Amygdala (tissue), 56 donors: Measurements from ENCODE around the gene SLC16A5.
"Not testable (repeated sequence)": the region's sequence is repeated elsewhere in the genome, so short reads cannot be mapped to it uniquely, and the experiment has no call there.

Experiments
- DNase-seq, 56 donors: peaks; one replicate each; lab custom pipeline; 2025; lab: John Stamatoyannopoulos, UW

The SLC16A5 gene

DNA sequence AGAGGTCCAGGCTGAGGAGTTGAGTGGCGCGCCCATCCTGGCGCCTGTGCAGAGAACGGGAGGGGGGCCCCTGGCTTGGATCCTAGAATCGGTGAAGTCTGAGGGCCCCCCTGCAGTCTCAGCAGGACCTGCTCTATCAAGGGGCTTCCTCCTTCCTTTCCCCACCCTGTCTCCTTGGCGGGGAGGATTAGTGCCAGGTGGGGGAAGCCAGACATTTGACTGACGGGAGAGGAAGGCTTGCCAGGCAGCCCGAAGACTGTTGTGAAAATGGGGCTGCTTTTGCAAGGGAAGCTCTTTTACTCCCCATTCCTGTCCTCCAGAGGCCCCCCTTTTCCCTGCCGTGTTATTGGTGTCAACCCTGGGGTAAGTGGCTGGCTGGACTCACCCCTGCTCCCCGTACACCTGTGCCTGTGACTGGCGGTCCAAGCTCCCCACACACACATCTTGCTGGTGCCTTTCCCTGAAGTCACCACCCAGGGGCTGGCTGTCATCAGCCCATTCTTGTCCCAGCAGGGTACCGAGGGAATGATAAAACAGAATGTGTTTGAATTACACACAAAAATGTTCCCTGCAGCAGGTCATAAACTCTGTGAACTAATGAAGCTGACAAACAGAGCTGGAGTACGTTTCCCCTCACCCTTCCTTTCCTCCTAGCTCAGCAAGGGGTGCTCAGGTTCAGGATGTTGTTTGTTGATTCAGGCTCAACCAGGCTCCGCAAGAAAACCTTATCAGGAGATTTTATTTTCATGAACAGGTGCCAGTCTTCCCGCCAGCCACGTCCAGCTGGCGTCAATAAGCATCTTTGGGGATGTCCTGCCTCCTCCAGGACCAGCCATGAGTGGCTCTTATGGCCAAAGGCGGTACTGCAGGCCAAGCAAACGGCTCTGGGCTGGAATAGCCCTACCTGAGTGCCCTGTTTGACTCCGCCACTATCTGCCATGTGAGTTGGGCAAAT is 17.6 kb downstream of the SLC16A5 start:
- peak in 3 of 56 donors; percentile 8 to 29 (median 13) for DNase-seq

DNA sequence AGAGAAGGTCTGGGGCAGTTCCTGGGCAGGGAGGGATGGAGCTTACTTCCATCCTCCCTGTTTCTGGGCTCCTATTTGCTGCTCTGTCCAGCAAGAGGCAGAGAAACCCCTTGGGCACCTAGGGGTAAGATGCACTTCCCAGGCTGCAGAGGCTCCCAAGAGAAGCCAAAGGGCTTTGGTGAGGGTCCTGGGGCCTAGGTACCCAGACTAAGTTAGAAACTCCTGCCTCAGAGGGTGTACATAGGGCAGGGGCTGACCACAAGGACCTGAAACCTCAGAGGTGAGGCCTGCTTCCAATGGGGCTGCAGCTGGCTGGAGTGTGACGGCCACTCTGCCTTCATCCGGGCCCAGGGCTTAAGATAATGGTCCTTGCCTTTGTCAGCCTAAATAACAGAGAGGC is 20.4 kb downstream of the SLC16A5 start:
- DNase-seq, result no peak

DNA sequence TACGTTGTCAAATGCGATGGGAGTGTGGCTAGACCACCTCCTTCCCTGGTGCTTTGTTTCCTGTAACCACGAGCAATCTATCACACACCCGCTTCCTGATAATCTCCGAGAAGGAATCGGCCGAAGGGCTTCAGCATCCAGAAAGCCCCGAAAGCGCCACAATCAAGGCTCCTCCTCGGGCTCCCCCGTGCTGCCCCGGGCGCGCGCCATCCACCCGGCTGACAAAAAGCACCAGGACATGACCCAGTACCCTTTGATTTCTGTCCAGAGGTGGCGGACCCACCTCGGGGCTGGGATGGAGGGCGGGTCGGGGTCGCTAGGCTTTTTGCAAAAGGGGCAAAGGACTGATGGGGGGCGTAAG is 21.3 kb downstream of the SLC16A5 start:
- DNase-seq, result no peak

DNA sequence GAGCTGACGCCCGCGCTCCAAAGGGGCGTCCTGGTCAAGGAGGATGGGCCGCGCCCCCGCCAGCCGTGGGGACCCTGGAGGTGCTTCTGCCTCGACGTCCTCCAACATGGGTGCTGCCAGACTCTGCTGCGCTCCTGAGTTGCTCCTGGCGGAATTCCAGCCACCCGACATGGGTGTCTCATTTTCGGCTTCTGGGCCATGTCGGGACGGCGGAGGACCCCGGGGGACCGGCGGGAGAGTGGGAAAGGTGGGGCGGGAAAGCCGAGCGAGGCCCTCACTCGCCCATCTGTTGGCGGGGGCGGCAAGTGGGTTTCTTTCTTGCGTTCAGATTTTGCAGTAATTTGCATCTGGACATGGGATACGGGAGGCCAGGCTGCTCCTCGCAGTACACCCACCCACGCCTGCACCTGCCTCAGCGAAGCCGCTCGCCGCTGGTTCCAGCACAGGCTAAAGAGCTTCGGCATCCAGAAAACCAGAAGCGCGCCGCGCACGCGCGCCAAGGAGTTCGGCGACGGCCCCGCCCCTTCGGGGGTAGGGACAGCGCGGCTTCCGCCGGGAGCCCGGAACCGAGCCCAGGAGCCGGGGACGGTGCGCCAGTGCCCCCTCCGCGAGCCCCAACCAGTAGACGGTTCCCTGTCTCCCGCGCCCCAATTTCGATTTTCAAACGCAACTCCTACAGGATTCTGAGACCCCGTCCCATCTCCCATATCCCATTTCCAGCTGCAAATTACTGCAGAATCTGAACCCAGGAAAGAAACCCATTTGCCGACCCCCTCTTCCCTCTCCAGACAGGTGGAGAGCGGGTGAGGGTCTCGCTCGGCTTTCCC is 21.9 kb downstream of the SLC16A5 start, which contains the start of gene ARMC7:
TSS of gene ARMC7 (plus strand) at position 563 of the 827 bp plus-strand sequence. CDS start 320 bp downstream, outside the sequence.
- peak in 55 of 56 donors; percentile 18 to 89 (median 74) for DNase-seq

DNA sequence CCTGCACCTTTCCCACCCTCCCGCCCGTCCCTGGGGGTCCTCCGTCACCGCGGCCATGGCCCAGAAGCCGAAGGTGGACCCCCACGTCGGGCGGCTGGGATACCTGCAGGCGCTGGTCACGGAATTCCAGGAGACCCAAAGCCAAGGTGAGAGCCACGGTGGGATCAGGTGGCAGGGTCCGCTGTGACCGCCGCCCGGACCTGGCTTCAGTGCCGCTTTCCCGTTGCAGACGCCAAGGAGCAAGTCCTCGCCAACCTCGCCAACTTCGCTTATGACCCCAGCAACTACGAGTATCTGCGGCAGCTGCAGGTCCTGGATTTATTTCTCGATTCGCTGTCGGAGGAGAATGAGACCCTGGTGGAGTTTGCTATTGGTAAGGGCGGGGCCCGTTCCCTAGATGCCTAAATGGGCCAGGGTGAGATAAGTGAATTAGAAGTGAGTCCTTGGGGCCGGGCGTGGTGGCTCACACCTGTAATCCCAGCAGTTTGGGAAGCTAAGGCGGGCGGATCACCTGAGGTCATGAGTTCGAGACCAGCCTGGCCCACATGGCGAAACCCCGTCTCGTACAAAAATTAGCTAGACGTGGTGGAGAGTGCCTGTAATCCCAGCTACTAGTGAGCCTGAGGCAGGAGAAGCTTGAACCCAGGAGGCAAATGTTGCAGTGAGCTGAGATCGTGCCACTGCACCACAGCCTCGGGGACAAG is 22.6 kb downstream of the SLC16A5 start:
- DNase-seq, result peak in 1 of 56 donors; percentile 8

DNA sequence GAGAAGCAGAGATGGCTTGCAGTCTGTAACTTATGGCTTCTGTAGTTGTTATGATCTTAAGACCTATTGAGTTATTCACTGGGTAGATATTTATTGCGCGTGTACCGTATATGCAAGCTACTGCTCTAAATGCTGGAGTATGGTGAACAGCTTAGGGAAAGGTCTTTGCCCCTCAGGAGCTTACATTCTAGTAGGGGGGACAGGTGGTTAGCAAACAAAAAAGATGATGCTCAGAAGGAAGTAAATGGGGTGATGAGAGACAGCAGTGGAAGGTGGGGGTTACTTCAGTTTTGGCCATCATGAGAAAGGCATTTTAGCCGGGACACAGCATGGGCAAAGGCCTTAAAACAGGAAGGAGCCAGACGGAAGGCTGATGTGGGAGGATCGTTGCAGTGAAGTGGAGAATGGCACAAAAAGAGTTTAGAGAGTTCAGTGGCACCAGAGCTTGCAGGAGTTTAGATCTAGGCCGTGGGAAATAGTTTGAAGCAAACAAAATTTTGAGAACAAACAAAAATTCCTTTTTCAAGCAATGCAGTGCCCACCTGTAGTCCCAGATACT is 24.1 kb downstream of the SLC16A5 start:
- no peak for DNase-seq

DNA sequence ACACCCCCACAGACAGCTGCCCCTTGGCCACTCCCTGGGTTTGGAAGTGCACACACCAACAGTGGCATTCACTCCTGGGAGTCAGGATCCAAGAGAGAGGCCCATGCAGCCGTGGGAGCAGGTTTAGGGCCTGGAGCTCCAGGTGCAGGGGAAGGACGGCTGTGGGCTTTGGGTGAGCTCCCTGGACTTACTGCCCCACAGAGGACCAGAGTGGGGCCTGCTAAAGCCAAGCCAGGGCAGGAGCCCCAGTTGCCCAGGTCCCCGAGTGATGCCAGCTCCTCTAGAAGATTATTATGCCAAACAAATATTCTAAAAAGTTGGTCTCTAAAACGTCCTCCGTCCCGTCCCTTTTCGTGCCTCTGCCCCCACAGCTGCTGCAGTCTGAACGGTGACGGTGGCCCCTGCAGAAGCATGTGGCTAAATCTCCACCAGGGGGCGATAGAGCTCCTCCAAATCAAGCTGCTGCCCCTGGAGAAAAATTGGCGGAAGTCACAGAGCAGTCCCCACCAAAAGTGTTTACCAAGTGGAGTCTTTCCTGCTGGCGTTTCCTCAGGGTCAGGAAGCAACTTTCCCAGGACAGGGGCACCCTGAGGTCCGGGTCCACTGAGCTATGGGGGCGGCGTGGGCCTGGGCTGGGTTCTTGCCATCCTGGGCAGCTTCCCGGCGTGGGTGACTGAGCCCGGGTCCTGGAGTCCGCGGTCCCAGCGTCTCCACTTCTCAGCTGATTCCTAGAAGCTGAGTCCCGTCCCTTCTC is 26.2 kb downstream of the SLC16A5 start:
- peak; percentile 31 to 94 (median 74) for DNase-seq

DNA sequence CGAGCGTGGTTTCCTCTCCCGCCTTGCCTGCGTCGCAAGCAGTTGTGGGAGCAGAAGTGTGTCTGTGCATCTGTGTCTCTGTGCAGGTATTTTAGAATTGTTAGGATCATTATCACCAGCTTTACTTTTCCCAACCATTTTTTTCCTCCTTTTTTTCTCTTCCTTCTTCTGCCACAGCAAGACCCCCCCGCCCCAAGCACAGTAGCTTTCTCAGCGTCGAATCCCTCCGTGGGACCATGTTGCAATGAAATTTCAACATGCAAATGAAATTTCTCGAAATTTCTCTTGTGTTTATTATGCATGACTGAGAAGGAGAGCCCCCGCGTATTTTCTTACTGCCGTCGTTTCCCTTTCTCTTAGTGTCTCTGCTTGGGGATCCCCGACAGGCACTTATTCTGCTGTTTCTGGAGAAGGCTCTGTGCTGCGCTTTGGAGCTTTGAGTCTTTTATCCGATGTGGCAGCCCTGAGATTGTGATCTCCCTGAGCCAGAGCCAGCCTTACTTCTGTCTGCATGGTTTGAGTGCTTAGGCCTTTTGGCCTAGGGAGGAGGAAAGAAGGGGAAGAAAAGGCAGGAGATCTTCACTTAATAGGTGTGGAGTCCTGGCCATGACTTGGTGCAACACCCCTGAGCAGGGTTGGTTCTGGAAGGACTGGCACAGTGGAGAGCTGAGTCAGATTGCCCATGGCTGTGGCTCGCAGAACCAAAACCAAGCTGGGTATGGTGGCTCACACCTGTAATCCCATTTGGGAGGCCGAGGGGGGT is 27.0 kb downstream of the SLC16A5 start:
- DNase-seq, result no peak

DNA sequence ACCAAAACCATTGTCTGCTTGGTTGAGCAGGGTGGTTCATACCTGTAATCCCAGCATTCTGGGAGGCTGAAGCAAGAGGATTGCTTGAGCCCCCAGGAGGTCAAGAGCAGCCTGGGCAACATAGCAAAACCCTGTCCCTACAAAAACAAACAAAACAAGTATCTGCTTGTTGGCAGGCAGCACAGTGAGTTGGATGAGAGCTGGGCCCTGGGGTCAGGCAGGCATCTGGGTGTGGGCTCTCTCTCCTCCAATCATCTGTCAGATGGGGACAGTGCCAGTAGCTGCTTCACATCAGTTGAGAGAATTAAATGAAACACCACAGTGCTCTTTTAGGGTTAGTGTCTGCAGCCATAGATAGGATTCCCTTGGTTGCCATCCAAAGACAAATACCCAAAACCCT is 27.8 kb downstream of the SLC16A5 start:
- DNase-seq, result no peak

DNA sequence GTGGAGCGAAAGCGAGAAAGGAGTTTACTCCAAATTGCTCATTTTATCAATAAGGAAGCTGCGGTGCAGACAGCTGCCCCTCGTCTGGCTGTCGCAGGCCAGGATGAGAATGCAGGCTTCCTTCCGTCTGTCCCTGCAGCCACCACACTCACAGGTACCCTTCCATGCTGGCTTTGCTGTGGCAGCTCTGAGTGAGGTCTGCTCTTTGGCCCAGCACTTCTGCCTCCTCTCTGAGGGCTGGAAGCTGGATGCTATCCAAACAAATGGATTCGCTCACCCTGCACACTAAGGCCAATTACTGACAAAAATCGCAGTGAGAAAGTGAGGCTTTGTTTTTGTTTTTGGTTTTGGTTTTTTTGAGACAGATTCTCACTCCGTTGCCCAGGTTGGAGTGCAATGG is 29.0 kb downstream of the SLC16A5 start:
- DNase-seq, result no peak

DNA sequence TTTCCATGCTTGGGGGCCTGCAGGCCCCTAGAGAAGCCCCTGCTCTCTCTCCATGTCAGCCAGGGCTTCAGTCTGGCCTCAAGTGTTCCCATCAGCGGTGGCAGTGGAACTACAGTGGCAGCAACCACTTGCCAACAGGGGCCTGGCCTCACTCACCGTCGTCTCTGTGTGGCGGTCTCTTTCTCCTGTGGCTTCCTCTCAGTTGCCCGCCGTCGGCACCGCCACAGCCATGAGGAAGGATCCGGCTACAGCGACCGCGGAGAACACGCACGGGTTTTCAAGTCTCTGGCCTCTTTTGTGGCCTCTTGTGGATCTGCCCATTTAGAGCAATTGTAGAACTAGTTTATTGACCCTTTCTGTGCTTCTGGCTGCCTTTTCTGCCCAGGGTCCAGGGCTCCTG is 30.6 kb downstream of the SLC16A5 start:
- DNase-seq, result no peak

DNA sequence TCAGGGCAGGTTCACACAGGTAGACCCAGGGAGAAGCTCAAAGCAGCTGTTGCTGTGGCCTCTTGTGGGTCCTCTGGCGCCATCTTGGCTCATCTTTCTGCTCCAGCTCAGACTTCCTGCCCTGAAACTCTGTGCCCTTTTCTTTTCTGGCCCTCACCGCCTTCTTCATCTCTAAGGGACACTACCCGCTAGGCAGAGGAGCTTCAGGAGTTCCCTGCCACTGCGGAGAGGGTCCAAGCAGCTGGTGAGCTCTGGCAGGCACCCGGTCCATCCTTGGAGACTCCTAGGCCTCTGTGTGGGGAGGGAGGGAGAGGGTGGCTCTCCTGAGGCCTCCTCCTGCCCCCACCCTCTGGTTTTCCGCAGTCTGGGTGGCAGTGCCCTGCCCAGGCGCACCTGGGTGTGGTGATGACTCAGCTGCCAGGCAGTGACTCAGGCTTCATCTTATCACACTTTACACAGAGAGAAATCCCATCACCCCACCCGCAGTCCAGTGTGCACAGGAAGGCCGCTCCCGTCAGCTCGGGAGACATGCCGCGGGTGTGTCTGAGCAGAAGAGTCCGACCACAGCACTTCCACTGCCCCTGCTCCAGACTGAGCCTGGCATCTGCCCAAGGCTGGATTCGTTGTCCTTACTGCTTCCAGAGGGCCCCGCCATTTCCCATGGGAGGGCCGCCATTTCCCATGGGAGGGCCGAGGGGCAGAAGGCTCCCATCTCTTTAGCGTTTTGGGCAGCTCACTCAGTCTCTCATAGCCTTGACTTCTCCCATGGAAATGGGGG is 36.5 kb downstream of the SLC16A5 start:
- peak in 3 of 56 donors; percentile 2 to 30 (median 14) for DNase-seq

DNA sequence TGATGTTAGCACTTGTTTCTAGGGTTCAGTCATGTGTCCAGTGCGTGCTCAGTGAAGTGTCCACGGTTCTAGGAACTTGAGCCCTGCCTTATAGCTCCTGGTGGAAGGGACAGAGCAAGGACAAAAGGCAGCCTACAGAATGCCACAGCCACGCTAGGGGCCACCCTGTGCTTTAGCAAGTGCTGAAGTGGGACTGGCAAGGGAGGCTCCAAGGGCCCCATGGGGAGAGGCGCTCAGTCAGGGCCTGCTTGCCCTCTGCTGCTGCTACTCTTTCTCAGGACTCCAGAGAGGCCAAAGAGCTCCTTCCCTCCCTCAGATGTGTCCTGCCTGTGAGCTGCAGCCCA is 37.0 kb downstream of the SLC16A5 start:
- no peak for DNase-seq

DNA sequence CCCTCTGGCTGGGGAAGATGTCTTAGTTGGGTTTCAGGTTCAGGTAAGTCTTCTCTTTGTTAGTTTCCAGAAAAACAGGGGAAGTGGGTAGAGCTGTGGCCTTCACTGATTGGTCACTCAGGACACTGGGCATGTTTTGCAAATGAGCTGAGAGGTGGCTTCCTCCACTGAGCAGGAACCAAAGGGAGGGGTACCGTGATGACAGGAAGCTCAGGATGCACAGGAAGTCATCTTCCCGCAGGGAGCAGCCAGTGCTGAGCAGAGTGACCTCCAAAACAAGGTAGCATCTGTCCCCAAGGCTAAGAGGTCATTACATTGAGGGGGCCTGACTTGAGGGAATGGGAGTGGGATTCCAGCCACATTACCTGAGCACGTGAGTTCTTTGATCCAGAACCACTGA is 38.2 kb downstream of the SLC16A5 start:
- no peak for DNase-seq

DNA sequence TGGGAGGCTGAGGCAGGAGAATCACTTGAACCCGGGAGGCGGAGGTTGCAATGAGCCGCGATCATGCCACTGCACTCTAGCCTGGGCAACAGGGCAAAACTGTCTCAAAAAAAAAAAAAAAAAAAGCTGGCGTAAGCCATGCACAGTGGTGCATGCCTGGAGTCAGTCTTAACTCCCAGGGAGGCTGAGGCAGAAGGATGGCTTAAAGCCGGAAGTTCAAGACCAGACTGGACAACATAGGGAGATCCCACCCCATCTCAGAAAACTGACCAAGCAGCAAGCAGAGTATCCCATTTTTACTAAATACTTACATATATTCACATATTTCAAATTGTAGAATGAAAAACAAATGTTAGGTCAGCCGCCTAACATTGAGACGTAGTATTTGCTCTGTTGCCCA is 39.2 kb downstream of the SLC16A5 start:
- no peak for DNase-seq

DNA sequence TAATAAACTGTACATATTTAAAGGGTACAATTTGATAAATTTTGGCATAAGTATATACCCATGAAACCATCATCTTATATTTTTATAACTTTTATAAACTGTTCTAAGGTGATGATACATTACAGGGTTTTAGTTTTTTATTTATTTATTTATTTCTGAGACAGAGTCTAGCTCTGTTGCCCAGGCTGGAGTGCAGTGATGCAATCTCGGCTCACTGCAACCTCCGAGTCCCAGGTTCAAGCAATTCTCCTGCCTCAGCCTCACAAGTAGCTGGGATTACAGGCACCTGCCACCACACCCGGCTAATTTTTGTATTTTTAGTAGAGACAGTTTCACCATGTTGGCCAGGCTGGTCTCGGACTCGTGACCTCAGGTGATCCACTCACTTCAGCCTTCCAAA is 40.2 kb downstream of the SLC16A5 start:
- DNase-seq, result not testable (repeated sequence)

DNA sequence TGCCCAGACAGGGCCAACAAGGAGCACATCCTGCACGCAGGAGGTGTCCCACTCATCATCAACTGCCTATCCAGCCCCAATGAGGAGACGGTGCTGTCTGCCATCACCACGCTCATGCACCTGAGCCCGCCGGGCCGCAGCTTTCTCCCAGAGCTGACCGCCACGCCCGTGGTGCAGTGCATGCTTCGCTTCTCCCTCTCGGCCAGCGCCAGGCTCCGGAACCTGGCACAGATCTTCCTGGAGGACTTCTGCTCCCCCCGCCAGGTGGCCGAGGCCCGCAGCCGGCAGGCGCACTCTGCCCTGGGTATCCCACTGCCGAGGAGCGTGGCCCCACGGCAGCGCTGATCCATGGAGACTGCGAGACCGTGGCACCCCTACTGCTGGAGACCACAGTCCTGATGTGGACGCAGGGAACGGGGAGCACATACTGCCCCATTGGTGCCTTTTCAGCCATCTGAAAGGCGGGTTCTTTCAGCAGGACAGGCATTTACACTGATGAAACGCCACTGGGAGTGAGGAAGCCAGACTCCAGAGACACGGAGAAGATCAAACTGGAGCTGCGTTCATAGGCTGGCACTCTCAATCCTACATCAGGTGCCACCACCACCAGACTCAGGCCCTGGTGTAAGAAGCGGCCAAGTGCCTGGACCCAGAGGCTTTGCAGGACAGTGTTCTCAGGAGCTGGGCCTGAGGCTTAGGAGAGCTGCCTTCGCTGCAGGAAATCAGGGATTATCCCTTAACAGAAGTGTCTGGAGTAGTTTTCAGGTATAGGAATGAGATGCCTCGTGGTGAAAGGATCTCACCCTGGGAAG is 41.1 kb downstream of the SLC16A5 start:
- no peak for DNase-seq
